ENCODE measurements around the gene ANKS1A. TPM values are rescaled to one million over a fixed set of nuclear protein-coding genes. Genes with fewer than 3 reads are reported as not detected.
A peak's percentile ranks its signal among the peaks of the same experiment; 100 is the strongest.
"Not testable (repeated sequence)": the region's sequence is repeated elsewhere in the genome, so short reads cannot be mapped to it uniquely, and the experiment has no call there.

ANKS1A gene, protein sequence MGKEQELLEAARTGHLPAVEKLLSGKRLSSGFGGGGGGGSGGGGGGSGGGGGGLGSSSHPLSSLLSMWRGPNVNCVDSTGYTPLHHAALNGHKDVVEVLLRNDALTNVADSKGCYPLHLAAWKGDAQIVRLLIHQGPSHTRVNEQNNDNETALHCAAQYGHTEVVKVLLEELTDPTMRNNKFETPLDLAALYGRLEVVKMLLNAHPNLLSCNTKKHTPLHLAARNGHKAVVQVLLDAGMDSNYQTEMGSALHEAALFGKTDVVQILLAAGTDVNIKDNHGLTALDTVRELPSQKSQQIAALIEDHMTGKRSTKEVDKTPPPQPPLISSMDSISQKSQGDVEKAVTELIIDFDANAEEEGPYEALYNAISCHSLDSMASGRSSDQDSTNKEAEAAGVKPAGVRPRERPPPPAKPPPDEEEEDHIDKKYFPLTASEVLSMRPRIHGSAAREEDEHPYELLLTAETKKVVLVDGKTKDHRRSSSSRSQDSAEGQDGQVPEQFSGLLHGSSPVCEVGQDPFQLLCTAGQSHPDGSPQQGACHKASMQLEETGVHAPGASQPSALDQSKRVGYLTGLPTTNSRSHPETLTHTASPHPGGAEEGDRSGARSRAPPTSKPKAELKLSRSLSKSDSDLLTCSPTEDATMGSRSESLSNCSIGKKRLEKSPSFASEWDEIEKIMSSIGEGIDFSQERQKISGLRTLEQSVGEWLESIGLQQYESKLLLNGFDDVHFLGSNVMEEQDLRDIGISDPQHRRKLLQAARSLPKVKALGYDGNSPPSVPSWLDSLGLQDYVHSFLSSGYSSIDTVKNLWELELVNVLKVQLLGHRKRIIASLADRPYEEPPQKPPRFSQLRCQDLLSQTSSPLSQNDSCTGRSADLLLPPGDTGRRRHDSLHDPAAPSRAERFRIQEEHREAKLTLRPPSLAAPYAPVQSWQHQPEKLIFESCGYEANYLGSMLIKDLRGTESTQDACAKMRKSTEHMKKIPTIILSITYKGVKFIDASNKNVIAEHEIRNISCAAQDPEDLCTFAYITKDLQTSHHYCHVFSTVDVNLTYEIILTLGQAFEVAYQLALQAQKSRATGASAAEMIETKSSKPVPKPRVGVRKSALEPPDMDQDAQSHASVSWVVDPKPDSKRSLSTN
- total RNA-seq (10 to 100 TPM; 32.0 to 68.9 (median 55.5) TPM), polyA plus RNA-seq (10 to 100 TPM in 1 of 3 donors, 1 to 10 TPM in 2; 5.1 to 15.0 (median 8.4) TPM)
- long read RNA-seq, donor 1, partial matches to known transcripts = 15 of 15 reads
- long read RNA-seq, donor 1, other reads (novel, unspliced or antisense) = 0 of 15 reads
- long read RNA-seq, donor 2, partial matches to known transcripts = 9 of 9 reads
- long read RNA-seq, donor 2, other reads (novel, unspliced or antisense) = 0 of 9 reads

DNA sequence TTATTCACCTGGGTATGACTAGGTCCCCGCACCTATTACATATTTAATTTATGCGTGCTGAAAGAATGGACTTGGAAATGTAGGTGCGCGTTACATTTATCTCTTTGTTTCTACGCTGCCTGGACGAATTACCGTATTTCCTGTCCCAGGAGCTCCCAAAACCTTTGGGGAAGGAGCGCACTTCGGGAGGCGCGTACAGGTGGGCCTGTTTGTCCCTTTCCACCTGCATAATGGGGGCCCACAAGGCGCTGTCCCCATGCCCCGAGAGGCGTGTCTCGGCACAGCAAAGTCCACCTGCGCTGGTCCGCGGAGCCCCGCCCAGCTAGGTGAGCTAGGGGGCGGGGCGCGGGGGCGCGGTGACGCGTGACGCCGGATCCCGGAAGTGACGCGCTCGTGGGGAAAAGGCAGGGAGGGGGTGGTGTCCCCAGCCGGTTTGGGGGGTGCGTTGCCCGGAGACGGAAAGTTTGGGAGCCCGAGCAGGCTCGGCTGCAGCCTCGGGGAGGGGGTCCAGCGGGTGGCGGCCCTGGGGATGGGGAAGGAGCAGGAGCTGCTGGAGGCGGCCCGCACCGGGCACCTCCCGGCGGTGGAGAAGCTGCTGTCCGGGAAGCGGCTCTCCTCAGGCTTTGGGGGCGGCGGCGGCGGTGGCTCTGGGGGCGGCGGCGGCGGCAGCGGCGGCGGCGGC is at the start of gene ANKS1A:
ANKS1A (plus strand) TSS at position 382 of the 682 bp plus-strand sequence; CDS start at position 530, 148 bp downstream.
- H3K36me3 ChIP-seq = peaks cover 0 to 20% (median 6%) of the 10 kb centered on the region in 6 donors
- no peak for TF ChIP-seq CTCF (IDR thresholded peaks at IDR 0.05 in 8 of 11, conservative IDR thresholded peaks at IDR 0.05 in 3 of 11)
- TF ChIP-seq POLR2A (IDR thresholded peaks at IDR 0.05) = peak in 1 of 3 donors; percentile 11
- peak; percentile 90 to 93 (median 91) for TF ChIP-seq POLR2AphosphoS5 (IDR thresholded peaks at IDR 0.05)
- 0 to 1% (median 0%) methylated on average over 29 to 60 of the region's 60 CpGs for WGBS, 5 donors
- peak within 1 kb of the TSS; percentile 66 to 94 (median 92) for H3K27ac ChIP-seq
- peak; percentile 96 for DNase-seq
- peaks cover 18 to 83% (median 59%) of the 10 kb centered on the region in 6 donors for H3K4me1 ChIP-seq
- peak within 1 kb of the TSS; percentile 75 to 96 (median 84) for H3K4me3 ChIP-seq
- H3K9me3 ChIP-seq = peaks cover 0 to 3% (median 0%) of the 10 kb centered on the region in 8 donors
- intact Hi-C loops (cut with DNase I; ENCODE audit: low total_unique reads) = loop anchor here (10.0 kb wide), 1 partner anchor 134 kb away; the partner anchor contains the start of gene SNRPC
- no peaks in the 10 kb centered on the region for H3K27me3 ChIP-seq (replicated peaks in 1 of 7)

DNA sequence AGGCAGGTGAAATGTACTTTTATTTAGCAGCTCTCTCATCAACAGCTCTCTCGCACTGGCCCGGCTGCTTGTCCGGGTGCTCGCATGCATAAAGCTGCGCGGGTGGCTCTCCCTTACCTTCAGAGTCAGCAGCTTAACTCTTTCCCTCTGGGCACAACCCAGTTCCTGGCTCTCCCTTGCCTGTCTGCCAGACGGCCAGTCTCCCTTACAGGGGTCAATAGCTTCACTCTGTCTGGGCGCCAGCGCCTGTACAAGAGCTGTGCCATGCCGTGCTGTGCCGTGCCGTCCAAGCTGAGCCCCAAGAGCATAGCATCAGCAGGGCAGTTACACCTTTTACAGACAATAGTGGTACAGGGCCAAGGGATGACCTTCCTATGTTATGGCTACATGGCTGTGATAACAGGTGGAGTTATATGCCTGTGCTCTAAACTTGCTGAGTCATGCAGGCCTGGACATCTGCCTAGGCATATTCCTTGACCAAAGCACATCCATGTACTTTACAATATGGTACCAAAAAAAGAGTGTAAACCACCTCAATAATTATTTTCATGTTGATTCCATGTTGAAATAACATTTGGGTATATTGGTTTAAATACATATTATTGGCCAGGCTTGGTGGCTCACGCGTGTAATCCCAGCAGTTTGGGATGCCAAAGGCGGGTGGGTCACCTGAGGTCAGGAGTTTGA is 49.2 kb upstream of the ANKS1A start:
- 93 to 97% (median 97%) methylated on average over 13 to 15 of the region's 15 CpGs for WGBS, 5 donors
- no peaks in the 10 kb centered on the region for H3K27me3 ChIP-seq (replicated peaks in 1 of 7)
- DNase-seq = no peak
- intact Hi-C loops (cut with DNase I; ENCODE audit: low total_unique reads) = no loop called here
- H3K4me3 ChIP-seq = no peak overlapping the region
- peaks cover 2 to 70% (median 23%) of the 10 kb centered on the region in 6 donors for H3K36me3 ChIP-seq
- no peaks in the 10 kb centered on the region for H3K9me3 ChIP-seq
- peaks cover 0 to 14% (median 0%) of the 10 kb centered on the region in 6 donors for H3K4me1 ChIP-seq
- no peak overlapping the region for H3K27ac ChIP-seq
- no peak for TF ChIP-seq CTCF (IDR thresholded peaks at IDR 0.05 in 8 of 11, conservative IDR thresholded peaks at IDR 0.05 in 3 of 11)
- no peak for TF ChIP-seq POLR2A (IDR thresholded peaks at IDR 0.05)
- peak in 1 of 3 donors; percentile 13 for TF ChIP-seq POLR2AphosphoS5 (IDR thresholded peaks at IDR 0.05)

DNA sequence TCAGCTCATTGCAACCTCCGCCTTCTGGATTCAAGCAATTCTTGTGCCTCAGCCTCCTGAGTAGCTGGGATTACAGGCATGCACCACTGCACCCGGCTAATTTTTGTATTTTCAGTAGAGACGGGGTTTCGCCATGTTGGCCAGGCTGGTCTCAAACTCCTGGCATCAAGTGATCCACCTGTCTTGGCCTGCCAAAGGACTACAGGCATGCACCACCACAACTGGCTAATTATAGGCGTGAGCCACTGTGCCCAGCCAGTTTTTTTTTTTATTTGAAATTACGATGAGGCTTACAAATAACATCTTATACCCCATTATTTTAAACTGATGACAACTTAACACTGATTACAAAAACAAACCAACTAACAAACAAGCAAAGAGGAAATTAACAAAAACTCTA is 40.0 kb upstream of the ANKS1A start:
- H3K4me3 ChIP-seq; intact Hi-C loops (cut with DNase I; ENCODE audit: low total_unique reads); H3K9me3 ChIP-seq; DNase-seq; H3K4me1 ChIP-seq; H3K27ac ChIP-seq; H3K27me3 ChIP-seq (replicated peaks in 1 of 7): not testable (repeated sequence)
- WGBS, 5 donors = 91 to 99% (median 96%) methylated on average over 6 of the region's 6 CpGs
- H3K36me3 ChIP-seq = peaks cover 0 to 52% (median 20%) of the 10 kb centered on the region in 6 donors
